Measurements from ENCODE around the gene OSBP. TPM values are rescaled to one million over a fixed set of nuclear protein-coding genes. Genes with fewer than 3 reads are reported as not detected.

Gene OSBP
- total and polyA plus RNA-seq, 4 donors = 16.5 to 92.5 (median 36.5) TPM

DNA sequence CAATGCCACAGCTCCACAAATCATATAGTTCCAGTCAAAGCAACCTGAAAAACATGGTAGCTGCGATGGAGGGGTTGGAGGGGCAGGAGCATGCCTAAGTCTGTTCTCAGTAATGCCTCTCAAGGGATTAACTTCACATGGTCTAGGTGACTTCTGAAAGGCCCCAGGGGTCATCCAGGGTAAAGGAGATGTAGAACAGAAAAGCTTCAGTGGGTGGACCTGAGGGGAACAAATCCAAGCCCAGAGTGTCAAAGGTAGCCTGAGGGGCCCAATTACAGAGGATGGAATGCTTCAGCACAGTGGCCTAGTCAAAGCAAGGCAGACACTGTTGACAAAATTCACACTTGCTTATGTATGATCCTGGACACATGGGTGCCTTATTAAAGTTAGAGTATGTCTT, 80.9 kb downstream of the OSBP start (continued):
- TF ChIP-seq ZBTB33 (IDR thresholded peaks at IDR 0.05) = no peak

GRCh38 chr11:59532620-59533019, 83.0 kb downstream of the OSBP start:
- no peaks in the 10 kb centered on the region for H3K36me3 ChIP-seq (ENCODE audit: control insufficient read depth in 4 of 4, insufficient read depth in 3 of 4, low read depth in 1 of 4, low read length in 3 of 4)
- peaks cover under 1 to 2% (median under 1%) of the 10 kb centered on the region in 4 donors for H3K4me1 ChIP-seq (ENCODE audit: control insufficient read depth in 4 of 4, insufficient read depth in 4 of 4, low read length in 3 of 4)
- WGBS = 64% methylated on average over 2 of the region's 2 CpGs
- H3K9ac ChIP-seq (ENCODE audit: low read depth in 1 of 2, low read length in 2 of 2) = no peak overlapping the region
- H3K4me3 ChIP-seq (ENCODE audit: low read depth in 1 of 3, low read length in 3 of 3) = no peak overlapping the region
- H3K9me3 ChIP-seq (ENCODE audit: control insufficient read depth in 4 of 4, low read length in 3 of 4) = no peaks in the 10 kb centered on the region
- DNase-seq (ENCODE audit: low spot score) = no peak
- no peaks in the 10 kb centered on the region for H3K27me3 ChIP-seq (ENCODE audit: control insufficient read depth in 4 of 4, insufficient read depth in 4 of 4, low read length in 3 of 4)
- no peak overlapping the region for H3K27ac ChIP-seq (ENCODE audit: low read depth in 1 of 2, low read length in 2 of 2)
- no peak for TF ChIP-seq ATF3 (IDR thresholded peaks at IDR 0.05)
- TF ChIP-seq RAD21 (IDR thresholded peaks at IDR 0.05) = peak in 1 of 2 donors; percentile 21
- peak; percentile 80 to 94 for TF ChIP-seq HNF4A (conservative IDR thresholded peaks at IDR 0.05)
- no peak for TF ChIP-seq JUND (IDR thresholded peaks at IDR 0.05)
- TF ChIP-seq RXRA (IDR thresholded peaks at IDR 0.05) = peak; percentile 39 to 70
- peak; percentile 47 for TF ChIP-seq HNF4G (IDR thresholded peaks at IDR 0.05)
- TF ChIP-seq GABPA (IDR thresholded peaks at IDR 0.05 in 1 of 2, conservative IDR thresholded peaks at IDR 0.05 in 1 of 2) = no peak
- TF ChIP-seq SP1 (IDR thresholded peaks at IDR 0.05) = peak; percentile 20

GRCh38 chr11:59528711-59529110, 86.9 kb downstream of the OSBP start:
- TF ChIP-seq FOXA1 (IDR thresholded peaks at IDR 0.05) = no peak
- no peak for TF ChIP-seq JUND (IDR thresholded peaks at IDR 0.05)
- TF ChIP-seq, protein P1, sequence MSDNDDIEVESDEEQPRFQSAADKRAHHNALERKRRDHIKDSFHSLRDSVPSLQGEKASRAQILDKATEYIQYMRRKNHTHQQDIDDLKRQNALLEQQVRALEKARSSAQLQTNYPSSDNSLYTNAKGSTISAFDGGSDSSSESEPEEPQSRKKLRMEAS (IDR thresholded peaks at IDR 0.05) = no peak
- TF ChIP-seq EGR1 (IDR thresholded peaks at IDR 0.05; ENCODE audit: low read depth in 2 of 2) = no peak
- Histone ChIP-seq H3K9me3 (ENCODE audit: control insufficient read depth in 4 of 4, low read length in 3 of 4) (no peaks in the 10 kb centered on the region), H3K4me1 (ENCODE audit: control insufficient read depth in 4 of 4, insufficient read depth in 4 of 4, low read length in 3 of 4) (no peaks in the 10 kb centered on the region), H3K36me3 (ENCODE audit: control insufficient read depth in 4 of 4, insufficient read depth in 3 of 4, low read depth in 1 of 4, low read length in 3 of 4) (no peaks in the 10 kb centered on the region), H3K27me3 (ENCODE audit: control insufficient read depth in 4 of 4, insufficient read depth in 4 of 4, low read length in 3 of 4) (peaks cover 0 to 2% (median 0%) of the 10 kb centered on the region in 4 donors), H3K9ac (ENCODE audit: low read depth in 1 of 2, low read length in 2 of 2) (no peak overlapping the region), H3K27ac (ENCODE audit: low read depth in 1 of 2, low read length in 2 of 2) (no peak overlapping the region), H3K4me3 (ENCODE audit: low read depth in 1 of 3, low read length in 3 of 3) (no peak overlapping the region)
- DNase-seq (ENCODE audit: low spot score) = no peak
- 75% methylated on average over 7 of the region's 7 CpGs for WGBS

Small RNA genes within 50 kb of the gene (small RNA-seq; reads per million reads assigned to genes)
- not detected for gene MIR3162

Other genes with a start within 250 kb of the OSBP start
- not detected for gene OR5A2, start 189.4 kb downstream of the OSBP start, total RNA-seq
- gene OR5A2, start 189.4 kb downstream of the OSBP start, polyA plus RNA-seq = not detected
- gene OR5A1, start 179.3 kb downstream of the OSBP start, total RNA-seq = not detected
- gene OR5A1, start 179.3 kb downstream of the OSBP start, polyA plus RNA-seq = not detected
- gene OR4D6, start 158.8 kb downstream of the OSBP start, total RNA-seq = not detected
- not detected for gene OR4D6, start 158.8 kb downstream of the OSBP start, polyA plus RNA-seq
- not detected for gene OR4D10, start 142.5 kb downstream of the OSBP start, total RNA-seq
- gene OR4D10, start 142.5 kb downstream of the OSBP start, polyA plus RNA-seq = not detected
- gene OR4D11, start 112.2 kb downstream of the OSBP start, total RNA-seq = not detected
- not detected for gene OR4D11, start 112.2 kb downstream of the OSBP start, polyA plus RNA-seq
- gene OR4D9, start 104.2 kb downstream of the OSBP start, total RNA-seq = not detected
- not detected for gene OR4D9, start 104.2 kb downstream of the OSBP start, polyA plus RNA-seq
- gene PATL1, start 53.3 kb upstream of the OSBP start, total RNA-seq = 10 to 100 TPM in 1 of 2 donors, 1 to 10 TPM in 1; 4.9 to 14.4 TPM
- gene PATL1, start 53.3 kb upstream of the OSBP start, polyA plus RNA-seq = 10 to 100 TPM; 10.4 to 14.7 TPM
- not detected for gene OR10V1, start 98.1 kb upstream of the OSBP start, total RNA-seq
- not detected for gene OR10V1, start 98.1 kb upstream of the OSBP start, polyA plus RNA-seq
- 1 to 10 TPM; 7.0 to 8.5 TPM for gene STX3, start 139.6 kb upstream of the OSBP start, total RNA-seq
- 1 to 10 TPM; 3.3 to 4.7 TPM for gene STX3, start 139.6 kb upstream of the OSBP start, polyA plus RNA-seq
- 10 to 100 TPM; 24.9 to 33.5 TPM for gene MRPL16, start 195.0 kb upstream of the OSBP start, total RNA-seq
- 10 to 100 TPM; 45.7 to 54.9 TPM for gene MRPL16, start 195.0 kb upstream of the OSBP start, polyA plus RNA-seq
- gene CBLIF, start 229.7 kb upstream of the OSBP start, total RNA-seq = not detected
- not detected for gene CBLIF, start 229.7 kb upstream of the OSBP start, polyA plus RNA-seq